GM19438 (cell line): ENCODE data around the gene HPCA.

ENCODE experiments used
- ATAC-seq: cut with Tn5 transposase; IDR thresholded peaks from one replicate; pipeline ENCODE4 v1.9.1; 2021; ENCODE audit warnings: low read depth; ENCODE audit not compliant: unreplicated experiment

The HPCA gene

GRCh38 chr1:32928285-32928684, 42.0 kb downstream of the HPCA start:
- no peak for ATAC-seq

DNA sequence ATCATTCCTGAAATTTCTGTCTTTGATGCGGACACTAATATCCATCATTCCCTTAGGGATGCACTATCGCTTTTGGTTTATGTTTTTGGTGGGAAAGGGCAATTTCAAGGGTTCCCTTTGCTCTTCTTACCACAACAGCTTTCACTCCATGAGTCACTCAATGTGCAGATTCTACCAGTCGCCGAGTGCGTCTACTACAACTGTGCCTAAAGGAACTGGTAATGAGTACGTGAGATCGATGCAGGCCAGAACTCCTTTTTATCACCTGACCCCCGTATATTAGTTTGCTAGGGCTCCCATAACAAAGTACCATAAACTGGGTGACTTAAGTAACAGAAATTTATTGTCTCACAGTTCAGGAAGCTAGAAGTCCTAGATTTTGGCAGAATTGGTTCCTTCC, 42.4 kb downstream of the HPCA start:
- no peak for ATAC-seq

DNA sequence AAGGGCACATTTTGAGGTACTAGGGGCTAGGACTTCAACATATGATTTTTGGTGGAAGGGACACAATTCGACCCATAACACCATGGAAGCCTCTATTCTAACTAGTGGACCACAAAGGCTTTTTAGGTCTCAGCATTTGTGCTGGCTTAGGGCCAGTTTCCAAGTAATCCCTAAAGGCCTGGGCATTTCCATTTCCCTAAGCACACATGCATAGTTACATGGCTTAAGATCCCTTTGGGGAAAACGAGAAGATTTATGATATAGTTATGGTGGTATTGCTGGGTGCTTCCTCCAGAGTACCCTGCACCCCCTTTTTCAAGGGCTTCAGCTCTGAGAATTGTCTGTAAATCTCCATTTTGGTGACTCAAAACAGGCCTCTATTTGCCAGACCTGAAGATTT, 43.1 kb downstream of the HPCA start:
- ATAC-seq: no peak

GRCh38 chr1:32931760-32932159, 45.5 kb downstream of the HPCA start:
- ATAC-seq: no peak

DNA sequence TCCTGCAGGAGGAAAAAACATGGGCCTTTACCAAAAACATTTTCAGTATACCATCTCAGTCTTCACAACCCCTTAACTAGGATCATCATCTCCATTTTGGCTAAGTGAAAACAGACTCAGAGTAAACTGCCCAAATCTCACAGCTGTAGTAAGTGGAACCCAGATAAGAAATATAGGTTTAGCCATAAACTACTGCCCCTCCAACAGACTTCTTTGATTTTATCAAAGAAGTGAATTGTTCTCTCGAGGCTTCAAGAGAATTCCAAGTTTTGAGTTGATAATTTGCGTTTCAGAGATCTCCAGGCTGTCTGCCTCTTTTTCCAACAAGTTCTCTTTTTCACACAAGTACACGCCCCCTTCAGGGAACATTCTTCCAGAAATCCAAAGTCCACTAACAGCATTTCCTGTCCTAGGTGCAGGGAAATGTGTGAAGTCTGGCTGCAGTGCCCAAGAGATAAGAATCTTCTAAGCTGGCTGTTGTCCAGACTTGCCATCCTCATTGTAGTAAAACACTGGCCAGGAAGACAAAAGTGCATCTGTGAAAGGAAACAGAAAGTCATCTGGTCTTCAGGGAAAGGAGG, 47.5 kb downstream of the HPCA start:
- no peak for ATAC-seq

DNA sequence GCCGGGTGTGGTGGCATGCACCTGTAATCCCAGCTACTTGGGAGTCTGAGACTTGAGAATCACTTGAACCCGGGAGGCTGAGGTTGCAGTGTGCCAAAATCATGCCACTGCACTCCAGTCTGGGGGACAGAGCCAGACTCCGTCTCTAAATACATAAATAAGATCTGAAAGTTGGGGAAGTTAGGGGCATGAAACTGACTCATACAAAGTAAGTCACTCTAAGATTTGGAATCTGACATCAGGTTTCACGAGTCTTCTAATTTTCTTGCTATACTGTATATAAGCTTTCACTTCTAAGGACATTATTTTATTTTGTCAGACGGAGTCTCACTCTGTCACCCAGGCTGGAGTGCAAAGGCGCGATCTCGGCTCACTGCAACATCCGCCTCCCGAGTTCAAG, 48.2 kb downstream of the HPCA start:
- ATAC-seq: no peak

DNA sequence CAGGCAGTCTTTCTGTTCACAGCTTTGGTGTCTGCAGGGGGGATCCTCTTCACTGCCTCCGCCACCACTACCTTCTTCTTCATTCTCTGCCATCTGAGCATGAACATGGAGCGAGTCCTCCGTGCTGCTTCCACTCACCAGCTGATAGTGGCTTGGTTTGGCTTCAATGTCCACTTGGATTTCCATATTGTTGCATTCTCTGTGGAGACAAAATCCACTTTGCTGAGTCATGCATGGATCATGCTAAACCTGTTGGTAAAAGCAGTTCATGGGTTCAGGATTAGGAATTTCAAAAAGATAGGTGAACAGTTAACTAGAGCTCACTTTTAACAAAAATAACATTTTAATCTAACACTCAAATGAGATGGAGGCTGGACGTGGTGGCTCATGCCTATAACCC, 50.8 kb downstream of the HPCA start:
- ATAC-seq: no peak

DNA sequence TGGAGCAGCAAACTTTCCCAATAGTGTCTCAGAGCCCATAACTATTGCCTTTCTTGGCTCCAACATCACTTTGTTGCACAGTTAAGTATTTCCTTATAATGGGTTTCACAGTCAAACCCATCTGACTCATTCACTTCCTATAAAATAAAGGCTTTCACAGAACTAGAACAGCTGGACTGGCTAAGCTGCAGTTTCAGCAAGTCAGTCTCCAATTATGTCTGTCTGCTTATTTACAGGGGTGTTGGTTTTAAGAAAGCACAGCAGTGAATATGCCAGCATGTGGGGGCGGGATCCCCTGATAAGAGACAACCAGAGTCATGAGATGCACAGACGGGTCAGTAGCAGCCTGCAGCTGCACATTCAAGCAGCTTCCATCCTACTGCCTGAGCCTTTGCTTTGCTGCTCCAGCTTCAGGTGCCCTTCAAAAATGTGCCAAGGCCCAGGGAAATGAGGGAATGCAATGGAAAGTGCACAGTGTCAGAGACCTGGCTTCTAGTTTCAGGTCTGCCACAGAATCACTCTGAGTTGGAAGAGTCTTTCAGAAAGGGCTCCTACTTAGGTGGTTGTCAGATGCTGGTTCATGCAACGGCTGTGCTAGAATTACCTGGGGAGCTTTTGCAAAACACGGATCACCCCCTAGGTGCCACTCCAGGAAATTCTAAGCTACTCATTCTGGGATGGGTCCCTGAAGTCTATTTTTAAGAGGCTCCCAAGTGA, 53.5 kb downstream of the HPCA start:
- ATAC-seq: no peak

GRCh38 chr1:32944180-32944579, 57.9 kb downstream of the HPCA start:
- no peak for ATAC-seq
